GM18907 (cell line): ENCODE measurements around the gene PTCHD4.

Experiments
- ATAC-seq: cut with Tn5 transposase; IDR thresholded peaks from one replicate; pipeline ENCODE4 v1.9.1; 2021; ENCODE audit warnings: mild to moderate bottlenecking, moderate library complexity; ENCODE audit not compliant: unreplicated experiment

Gene PTCHD4

DNA sequence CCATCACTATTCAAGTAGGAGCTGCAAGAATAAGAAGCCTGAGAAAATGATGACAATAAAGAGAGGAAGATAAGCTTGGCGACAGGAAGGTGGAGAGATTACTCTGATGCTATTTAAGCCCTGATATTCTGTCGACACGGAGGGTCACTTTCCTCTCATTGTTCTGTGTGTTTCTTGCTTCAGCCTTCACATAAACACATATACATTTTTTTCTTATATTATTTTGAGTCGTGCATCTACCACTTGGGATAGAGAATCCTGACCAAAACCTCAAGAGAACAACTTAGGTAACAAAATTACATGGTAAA is 10.5 kb downstream of the PTCHD4 start:
- no peak for ATAC-seq

DNA sequence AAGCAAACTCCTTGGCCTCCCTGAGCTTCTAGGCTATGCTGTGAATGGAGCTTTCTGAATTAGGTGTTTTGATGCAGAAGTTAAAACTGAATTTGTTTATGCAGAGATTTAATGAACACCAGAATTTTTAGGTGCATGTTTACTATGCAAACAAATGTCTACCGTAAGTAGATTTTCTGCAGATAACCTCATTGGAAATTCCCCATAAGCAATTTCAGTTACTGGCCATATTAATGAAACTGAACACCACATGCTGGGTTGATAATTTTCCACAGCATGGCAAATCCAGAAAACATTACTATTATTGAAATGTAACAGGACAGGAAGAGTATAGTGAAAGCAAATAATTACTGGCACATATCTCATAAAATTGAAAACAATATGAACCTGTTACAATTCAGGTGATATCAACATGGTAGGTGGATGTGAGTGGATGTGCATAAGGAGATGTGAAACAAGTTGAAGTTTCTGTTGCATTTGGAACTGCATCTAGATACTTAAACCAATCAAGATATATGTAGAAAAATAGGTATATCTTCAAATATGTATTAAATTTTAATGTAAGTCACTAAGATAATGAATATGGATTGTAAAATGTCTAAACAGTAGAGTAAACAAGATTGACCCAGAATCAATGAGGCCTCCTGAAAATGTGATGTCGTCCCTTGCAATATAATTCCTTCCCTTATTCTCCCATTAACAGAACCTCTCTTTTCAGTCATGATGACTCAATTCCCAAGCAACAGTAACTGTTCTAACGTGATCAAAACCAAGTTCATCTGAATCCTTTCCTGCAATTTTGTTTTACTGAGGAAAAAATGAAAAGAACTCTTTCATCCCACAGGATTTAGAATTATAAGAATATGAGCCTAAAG is 11.0 kb downstream of the PTCHD4 start:
- peak; percentile 39 for ATAC-seq

DNA sequence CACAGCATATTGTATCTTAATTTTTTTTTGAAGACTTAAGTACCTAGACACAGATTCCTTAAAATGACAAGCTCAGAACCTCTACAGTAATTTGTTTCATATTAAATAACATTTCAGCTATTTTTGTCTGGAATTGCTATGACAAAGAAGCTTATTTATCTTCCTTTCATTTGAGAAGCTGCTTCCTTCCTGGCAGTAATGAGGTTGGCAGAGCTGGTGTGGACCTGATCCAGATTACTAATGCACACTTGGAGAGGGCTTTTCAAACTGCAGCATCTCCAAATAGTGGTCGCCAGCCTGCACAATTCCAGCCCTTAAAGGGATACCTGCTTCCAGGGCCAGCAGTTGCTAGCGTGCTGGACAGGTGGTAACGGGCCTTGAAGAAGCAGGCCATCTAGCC is 12.1 kb downstream of the PTCHD4 start:
- ATAC-seq = no peak

DNA sequence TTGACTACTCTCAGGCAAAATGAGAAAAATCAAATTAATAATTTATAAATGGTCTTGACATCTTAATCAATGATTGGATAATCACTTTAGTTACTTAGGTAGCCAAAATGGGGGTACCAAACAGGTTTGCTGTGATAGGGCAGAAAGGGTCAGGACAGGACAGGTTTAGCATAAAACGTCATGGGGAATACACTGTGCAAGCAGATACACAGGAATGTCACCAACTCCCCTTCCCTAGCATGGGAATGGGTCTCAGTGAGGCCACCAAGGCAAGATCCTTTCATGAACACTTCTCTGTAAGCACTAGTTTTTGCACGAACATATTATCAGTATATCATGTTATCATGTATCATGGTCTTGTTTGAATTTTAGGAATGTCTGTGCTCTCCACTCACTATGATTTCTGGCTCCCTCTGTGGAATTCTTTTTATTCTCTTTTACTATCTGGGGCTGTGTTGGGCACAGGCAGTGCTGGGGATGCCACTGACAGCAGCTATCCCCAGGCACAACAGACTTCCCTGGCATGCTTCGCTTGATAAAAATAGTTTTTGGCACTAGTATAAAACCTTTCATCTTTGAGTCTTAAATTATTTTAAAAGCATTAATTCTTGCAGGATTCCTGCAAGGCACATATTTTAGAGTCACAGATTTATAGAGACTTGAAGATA is 18.3 kb downstream of the PTCHD4 start:
- ATAC-seq = no peak

DNA sequence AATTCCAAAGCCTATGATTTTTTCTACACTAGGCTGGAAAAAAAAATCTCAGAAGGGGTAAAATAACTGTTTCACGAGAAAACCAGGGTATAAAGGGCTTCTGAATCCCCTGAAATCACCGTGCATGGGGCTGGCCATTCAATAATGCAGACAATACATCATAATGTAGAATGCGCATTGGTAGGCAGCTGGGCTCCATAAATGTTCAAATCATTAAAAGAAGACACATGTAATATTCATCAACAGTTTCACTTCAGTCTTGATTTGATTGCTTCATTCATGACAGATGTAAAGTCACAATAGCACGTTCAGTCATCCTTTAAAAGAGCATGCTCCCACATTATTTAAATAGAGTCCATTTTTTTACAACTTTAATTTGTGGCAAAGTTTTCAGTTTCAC is 20.5 kb downstream of the PTCHD4 start:
- no peak for ATAC-seq

DNA sequence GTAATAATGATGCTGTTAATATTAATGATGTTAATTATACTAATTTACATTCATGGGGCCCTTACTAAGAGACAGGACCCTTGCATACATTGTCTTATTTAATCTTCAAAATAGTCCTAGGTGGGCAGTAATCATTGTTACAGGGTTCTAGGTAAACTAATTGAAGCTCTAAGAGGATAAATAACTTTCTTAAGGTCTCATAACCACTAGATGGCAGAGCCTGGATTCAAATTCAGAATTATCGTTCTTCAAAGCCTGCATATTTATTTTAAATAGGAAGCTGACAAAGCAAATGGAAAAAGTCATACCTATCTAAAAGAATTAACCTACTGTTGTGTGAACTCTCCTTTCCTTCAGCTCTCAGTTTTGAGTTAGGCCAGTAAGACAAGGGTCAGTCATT is 23.5 kb downstream of the PTCHD4 start:
- no peak for ATAC-seq

DNA sequence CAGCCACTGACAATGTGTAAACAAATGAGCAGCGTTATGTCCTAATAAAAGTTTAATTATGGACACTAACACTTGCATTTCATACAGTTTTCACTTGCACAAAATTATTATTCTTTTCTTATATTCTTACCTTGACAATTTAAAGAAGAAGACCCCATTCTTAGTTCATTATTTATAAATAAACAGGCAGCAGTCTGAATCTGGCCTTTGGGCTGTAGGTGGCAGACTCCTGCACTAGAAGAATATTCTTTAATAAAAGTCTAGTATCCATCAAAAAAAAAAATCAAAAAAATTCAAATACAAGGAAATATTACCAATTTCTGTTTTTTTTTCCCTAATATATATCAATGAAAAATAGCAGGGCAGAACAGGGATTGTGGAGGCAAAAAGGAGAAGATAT is 24.8 kb downstream of the PTCHD4 start:
- no peak for ATAC-seq

DNA sequence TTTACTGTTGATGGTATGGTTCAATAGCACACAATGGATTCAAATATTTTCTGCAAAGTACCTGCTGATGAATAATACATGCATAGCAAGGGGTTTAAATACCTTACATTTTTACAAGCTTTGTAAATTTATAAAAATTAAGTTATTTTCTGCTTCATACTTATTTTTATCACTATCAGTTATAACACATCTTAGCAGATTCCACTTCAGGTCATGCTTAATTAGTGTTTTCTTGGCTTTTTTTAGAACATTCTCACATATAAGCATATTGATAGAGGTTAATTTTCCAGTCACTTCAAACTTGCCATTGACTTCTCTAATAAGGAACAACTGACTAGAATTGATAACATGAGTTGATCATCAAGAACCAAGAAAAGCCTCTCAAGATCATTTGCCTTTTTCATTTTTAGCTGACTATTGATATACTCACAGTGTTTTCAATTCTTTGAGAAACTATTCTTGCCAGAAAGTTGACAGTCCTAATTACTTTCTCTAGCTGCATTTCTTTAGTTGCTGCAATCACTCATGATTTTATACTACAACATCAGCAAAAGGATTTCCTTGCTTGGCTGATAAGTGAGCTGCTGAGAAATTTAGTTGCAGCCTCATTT is 25.8 kb downstream of the PTCHD4 start:
- no peak for ATAC-seq

DNA sequence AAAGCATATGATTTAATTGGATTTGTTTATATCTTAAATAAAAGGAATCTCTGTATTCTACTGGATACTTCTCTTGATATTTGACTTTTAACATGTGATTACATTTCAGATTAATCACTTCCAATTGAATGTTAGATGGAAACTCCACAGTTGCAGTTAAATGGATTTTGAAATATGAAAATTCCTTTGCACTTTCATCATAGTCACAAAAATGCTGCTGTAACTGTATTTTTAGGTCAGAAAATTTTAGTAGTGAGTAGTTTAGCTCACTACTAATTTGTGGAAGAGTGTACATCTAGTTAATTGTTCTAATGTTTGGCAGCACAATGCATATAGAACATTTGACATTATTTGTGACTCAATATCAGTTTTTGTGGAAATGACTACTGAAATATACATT is 26.8 kb downstream of the PTCHD4 start:
- no peak for ATAC-seq

DNA sequence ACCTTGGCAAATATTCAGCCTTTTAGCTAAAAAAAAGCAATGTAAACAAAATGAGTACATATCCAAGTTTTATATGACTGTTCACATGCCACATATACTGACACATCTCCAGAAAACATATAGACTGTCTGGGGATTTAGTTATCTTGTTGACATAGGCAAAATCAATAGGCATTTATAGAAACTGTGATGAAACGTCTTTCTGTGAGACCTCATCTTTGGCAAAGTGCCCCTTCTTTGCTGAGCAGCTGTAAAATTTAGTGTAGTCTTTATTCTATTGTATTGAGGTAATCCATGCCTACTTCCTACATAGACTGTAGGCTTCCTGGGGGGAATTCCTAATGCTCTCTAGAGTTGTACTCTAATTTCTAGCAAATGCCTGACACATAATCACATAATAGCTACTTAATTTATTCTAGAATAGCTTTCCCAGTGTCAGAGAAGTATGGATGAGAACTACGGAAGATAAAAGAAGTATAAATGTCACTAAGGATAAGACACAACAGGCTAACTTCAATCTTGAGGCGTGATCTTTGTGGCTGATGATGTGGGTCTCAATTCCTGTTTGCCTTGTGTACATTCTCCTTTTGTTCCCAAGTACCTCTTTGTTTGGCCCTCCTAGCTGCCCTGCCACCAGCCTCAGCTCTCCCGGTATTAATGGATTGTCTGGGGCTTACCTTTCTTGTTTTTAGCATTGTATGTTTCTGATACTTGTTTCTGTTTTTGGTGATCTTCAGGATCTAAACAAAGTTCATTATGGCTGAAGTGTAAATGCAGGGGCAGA is 30.6 kb downstream of the PTCHD4 start:
- no peak for ATAC-seq

DNA sequence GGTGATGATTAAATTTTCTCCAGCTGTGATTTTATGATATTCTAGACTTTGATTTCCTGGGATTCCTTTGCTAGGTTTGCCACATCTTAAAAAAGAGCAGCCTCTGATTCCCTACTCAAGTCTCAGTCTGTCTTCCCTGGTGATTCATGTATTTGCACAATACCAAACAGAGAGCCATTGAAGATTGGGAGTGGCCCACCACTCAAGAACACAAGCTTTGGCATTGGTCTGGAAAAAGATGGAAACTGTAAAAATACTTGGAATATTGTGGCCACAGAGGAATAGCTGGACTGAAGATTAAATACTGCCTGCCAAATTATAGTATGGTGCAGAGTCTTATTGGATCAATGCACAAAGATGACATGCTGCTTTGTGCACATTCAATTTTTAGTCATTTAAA is 32.9 kb downstream of the PTCHD4 start:
- ATAC-seq = no peak

DNA sequence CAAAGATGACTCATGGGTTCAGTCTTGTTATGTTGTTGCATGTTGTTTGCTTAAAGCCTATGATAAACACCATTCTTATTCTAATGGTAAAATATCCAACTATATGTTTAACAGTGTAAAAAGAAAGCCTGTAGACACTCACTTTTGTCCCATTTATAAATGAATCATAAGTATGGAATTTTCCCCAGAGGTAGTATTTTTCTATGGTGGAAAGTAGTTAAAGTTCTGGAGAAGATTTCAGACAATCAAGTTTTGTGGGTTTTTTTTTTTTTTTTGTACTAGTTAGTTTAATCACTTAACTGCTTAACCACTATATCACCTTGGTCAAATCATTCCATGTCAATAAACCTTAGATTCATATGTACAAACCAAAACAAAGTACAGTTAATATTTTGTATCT is 35.8 kb downstream of the PTCHD4 start:
- no peak for ATAC-seq

DNA sequence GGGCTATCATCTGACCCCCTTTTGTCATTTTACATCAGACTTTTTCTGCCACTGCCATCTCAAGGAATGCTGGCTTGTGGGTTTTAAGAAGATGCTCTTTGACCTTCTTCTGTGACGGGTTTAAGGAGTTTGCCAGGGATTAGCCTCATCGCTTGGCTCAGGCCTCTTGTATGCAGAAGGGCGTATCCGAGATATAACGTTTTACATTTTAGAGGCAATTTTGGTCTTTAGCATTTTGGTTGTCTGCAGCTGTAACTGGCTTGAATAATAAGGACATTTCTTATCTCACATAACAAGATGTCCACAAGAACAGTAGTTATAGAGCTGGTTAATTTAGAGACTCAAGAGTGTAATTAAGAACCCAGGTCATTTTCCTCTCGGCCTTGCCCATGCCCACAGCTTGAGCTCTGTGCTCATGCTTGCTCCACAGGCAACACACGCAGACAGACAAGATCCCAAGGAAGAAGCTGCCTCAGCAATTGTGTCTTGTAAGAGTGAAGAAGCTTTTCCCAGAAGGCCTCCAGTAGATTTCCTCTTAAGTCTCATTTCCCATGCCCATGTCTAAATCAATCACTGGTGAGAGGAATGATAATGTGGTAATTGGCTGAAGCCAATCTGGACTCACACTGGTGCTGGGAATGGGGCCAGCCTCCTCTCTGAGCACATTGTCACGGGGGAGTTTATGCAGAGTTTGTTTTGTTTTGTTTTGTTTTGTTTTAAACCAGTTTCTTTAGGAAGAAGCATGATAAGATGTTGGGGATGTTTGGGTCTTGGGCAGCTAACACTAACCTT is 36.8 kb downstream of the PTCHD4 start:
- no peak for ATAC-seq

DNA sequence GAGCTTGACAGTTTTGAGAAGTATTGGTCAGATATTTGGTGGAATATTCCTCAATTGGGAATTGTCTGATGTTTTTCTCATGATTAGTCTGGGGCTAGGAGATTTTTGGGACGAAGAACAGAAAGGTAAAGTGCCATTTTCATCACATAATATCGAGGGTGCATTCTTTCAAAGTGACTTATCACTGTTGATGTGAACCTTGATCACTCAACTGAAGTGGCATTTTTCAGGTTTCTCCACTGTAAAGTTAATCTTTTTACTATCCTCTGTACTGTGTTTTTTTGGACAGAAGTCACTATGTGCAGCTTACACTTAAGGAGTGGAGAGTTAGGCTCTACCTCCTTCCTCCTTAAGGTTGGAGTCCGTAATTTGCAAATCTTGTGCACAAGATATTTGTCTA is 39.2 kb downstream of the PTCHD4 start:
- no peak for ATAC-seq

DNA sequence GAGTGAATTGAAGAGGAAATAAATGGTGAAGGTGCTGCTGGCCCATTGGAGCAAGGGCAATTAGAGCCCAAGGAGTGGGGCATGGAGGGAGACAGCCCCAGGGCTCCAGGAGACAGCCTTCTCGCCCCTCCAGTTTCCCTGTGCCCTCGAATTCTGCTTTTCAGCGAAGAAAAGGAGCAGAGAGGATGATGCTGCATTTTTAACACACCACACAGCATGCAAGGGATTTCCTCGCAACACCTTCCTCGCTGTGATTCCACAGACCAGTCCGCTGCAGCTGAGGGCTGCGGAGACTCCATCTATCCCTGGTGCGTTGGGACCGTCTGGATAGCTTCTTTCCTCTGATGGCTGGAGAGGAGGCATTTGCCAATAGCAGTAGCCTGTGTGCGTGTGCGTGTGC is 41.7 kb downstream of the PTCHD4 start:
- no peak for ATAC-seq

DNA sequence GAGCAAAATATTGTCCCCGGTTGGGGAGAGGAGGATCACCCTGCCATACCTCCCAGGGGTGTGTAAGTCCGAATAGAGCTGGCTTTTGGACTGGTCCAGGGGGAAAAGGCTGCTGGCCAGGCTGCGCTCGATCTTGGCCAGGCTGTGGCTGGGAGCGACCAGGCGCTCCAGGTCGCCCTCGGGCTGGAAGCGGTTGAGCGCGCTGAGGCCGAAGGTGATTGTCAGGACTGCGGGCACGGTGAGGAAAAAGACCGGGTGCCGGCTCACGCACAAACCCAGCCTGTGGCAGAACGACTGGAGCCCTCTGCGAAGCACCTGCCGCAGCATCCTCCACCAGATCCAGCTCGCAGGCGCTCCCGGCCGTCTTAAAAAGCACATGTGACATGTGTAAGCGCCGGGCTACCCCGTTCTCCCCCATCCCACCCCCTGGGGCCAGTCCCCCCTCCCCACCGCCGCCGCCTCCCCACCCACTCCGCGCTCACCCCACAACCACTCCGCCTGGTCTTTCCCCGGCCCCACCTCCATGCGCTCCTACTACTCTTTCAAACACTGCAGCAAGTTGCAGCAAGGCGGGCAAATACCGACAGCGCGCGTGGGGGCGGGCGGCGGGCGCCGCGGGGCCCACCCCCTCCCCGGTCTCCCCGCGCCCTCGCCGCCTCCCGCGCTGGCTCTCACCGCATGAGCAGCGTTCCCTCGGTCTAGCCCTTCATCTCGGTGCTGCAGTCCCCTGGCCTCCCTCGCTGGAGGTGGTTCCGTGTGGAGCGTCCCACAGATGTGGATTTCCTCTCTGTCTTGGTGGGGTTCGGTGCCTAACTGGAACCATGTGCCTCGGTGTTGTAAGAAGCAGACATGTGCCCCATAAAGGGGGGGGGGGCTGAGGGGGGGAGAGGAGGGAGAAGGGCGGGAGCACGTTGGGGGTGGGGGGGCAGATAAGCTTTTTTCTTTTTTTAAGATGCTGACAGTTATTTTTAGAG is 42.4 kb downstream of the PTCHD4 start:
- no peak for ATAC-seq

DNA sequence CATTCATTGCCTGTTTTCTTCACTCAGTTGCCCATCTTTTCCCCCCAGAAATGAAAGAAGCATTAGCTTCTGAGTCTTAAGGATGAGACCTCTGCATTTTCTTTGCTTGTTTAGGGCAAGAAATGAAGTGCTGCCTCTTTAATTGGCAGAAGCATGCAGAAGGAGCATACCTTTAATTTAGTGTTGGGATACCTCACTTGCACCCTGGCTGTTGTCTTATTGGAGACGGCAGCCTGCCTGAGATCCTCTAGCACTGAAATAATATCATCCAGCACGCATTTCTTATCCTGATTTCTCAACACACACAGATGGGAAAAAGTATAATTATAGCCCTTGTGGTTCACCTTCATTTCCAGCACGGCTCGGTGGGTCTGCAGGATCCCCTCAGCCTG is 43.1 kb downstream of the PTCHD4 start:
- ATAC-seq = no peak

DNA sequence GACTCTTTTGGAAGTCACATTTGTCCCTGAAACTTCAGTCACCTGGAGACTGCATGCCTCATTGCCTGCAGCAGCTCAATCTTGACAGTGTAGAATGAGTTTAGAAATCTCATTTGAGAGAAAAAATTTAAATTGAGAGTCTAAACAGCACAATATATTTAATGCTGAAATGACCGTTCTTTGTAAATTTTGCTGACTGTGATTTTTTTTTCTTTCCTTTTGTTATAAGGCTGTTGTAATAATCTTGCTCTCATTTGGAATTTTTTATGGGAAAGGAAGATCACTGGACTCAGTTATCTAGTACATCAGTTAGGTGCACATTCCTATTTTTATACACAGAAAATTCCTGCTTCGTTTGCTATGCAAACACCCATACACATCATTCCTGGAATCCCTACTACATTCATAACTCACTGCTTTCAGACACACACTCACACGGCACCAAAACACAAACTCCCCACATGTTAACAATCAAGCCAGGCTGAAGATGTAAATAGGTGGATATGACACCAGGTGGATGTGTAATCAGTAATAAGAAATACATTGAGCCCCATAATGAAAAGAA is 43.8 kb downstream of the PTCHD4 start:
- no peak for ATAC-seq

DNA sequence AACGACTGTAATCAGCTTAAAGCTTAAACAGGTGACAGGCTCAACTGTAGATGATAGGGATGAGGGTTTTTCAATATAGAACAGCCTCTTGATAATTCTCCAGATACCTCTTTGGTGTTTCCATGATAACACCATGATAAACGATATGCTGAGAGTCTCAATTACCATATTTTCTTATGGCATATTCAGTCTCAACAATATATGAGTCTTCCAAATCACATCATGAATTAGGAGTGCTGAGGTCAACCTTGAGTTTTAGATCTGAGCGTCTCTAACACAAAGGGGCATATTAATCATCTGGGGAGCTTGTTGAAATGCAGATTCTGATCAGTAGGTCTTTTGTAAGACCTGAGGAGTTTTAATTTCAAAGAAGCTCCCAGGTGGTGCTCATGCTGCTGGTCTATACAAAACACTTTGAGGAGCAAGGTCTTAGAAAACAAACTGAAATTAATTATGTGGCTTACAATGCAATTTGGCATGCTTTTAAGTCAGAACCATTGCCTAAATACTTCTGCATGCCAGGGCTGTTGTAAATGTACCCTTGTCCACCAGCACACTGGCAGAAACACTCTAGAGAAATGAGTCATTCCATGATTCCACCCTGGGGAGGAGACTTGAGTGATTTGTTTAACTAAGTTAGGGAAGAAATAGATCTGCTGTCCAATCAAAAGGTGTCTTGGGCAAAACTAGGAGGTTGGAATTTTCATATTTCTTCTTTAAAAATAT is 49.6 kb downstream of the PTCHD4 start:
- no peak for ATAC-seq
